Neural cell (in vitro differentiated cells): ENCODE data around the gene PTX4. TPM values are rescaled to one million over a fixed set of nuclear protein-coding genes. Genes with fewer than 3 reads are reported as not detected.
"Not testable (repeated sequence)": the region's sequence is repeated elsewhere in the genome, so short reads cannot be mapped to it uniquely, and the experiment has no call there.

ENCODE experiments used
- H2AFZ ChIP-seq: fragments of 200-600, 300-800 bp; sonication (generic), shearing (Covaris generic); 2 replicates; pipeline ENCODE4 v1.6.0; 2014; ENCODE audit warnings: low read depth, mild to moderate bottlenecking, antibody characterized with exemption, low read length, moderate library complexity
- H3F3A ChIP-seq: fragments of 200-600 bp; shearing (Covaris generic); 2 replicates; pipeline ENCODE4 v1.6.1; 2016; ENCODE audit warnings: mild to moderate bottlenecking, moderate library complexity, mixed read lengths, antibody characterized with exemption, low read length; ENCODE audit not compliant: insufficient read depth, poor library complexity, severe bottlenecking
- H3K27ac ChIP-seq: fragments of 200-600, 300-800 bp; sonication (generic), shearing (Covaris generic); 2 replicates; pipeline ENCODE4 v1.5.1; 2014; ENCODE audit warnings: mild to moderate bottlenecking, low read length, moderate library complexity
- H3K27me3 ChIP-seq: fragments of 300-800, 200-600 bp; sonication (generic), shearing (Covaris generic); 2 replicates; pipeline ENCODE4 v1.6.0; 2014; ENCODE audit warnings: mild to moderate bottlenecking, low read depth, low read length, moderate library complexity; ENCODE audit not compliant: insufficient read depth
- H3K36me3 ChIP-seq: fragments of 300-800, 200-600 bp; sonication (generic), shearing (Covaris generic); 2 replicates; pipeline ENCODE4 v1.5.1; 2014; ENCODE audit warnings: mild to moderate bottlenecking, antibody characterized with exemption, low read length, moderate library complexity; ENCODE audit not compliant: insufficient read depth
- H3K4me2 ChIP-seq: fragments of 300-800, 200-600 bp; sonication (generic), shearing (Covaris generic); 2 replicates; pipeline ENCODE4 v1.6.0; 2014; ENCODE audit warnings: mild to moderate bottlenecking, low read length
- H3K4me3 ChIP-seq: fragments of 300-800, 200-600 bp; sonication (generic), shearing (Covaris generic); 2 replicates; pipeline ENCODE4 v1.5.1; 2014; ENCODE audit warnings: mild to moderate bottlenecking, low read length, moderate library complexity
- H3K79me2 ChIP-seq: fragments of 200-600 bp; shearing (Covaris generic); replicated peaks from 2 replicates; pipeline ENCODE4 v1.6.0; 2014; ENCODE audit warnings: mild to moderate bottlenecking, low read length, moderate library complexity; ENCODE audit not compliant: insufficient read depth
- H3K9ac ChIP-seq: fragments of 300-800, 200-600 bp; sonication (generic), shearing (Covaris generic); 2 replicates; pipeline ENCODE4 v1.6.1; 2016; ENCODE audit warnings: mild to moderate bottlenecking, low read length, mixed read lengths
- H3K9me2 ChIP-seq: fragments of 200-600 bp; shearing (Covaris generic); 2 replicates; pipeline ENCODE4 v1.6.1; 2016; ENCODE audit warnings: mild to moderate bottlenecking, low read length, mixed read lengths; ENCODE audit not compliant: insufficient read depth
- H3K9me3 ChIP-seq: fragments of 200-600, 300-800 bp; sonication (generic), shearing (Covaris generic); 2 replicates; pipeline ENCODE4 v1.6.1; 2016; ENCODE audit warnings: mild to moderate bottlenecking, mixed run types, low read length, moderate library complexity, mixed read lengths
- H4K20me1 ChIP-seq: fragments of 200-600 bp; shearing (Covaris generic); 2 replicates; pipeline ENCODE4 v1.6.1; 2016; ENCODE audit warnings: mild to moderate bottlenecking, mixed run types; ENCODE audit not compliant: insufficient read depth
- CTCF ChIP-seq: fragments of 450-650 bp; IDR thresholded peaks from 2 replicates; pipeline ENCODE4 v1.5.1; 2014; ENCODE audit warnings: antibody characterized with exemption, mild to moderate bottlenecking, moderate library complexity; ENCODE audit not compliant: poor library complexity, severe bottlenecking
- EP300 ChIP-seq: fragments of 450-650 bp; conservative IDR thresholded peaks from 2 replicates; pipeline ENCODE4 v1.6.1; 2014; ENCODE audit warnings: antibody characterized with exemption, mild to moderate bottlenecking, moderate library complexity; ENCODE audit not compliant: poor library complexity, severe bottlenecking
- EZH2 ChIP-seq: fragments of 200-600, 300-800 bp; shearing (Covaris generic), sonication (generic); IDR thresholded peaks from 2 replicates; pipeline ENCODE4 v1.6.1; 2014; ENCODE audit warnings: antibody characterized with exemption, low read length, borderline replicate concordance, mild to moderate bottlenecking; ENCODE audit not compliant: insufficient read depth, poor library complexity, severe bottlenecking
- MXI1 ChIP-seq: fragments of 450-650 bp; conservative IDR thresholded peaks from 2 replicates; pipeline ENCODE4 v1.6.1; 2014; ENCODE audit warnings: antibody characterized with exemption, mild to moderate bottlenecking; ENCODE audit not compliant: poor library complexity, severe bottlenecking
- POLR2AphosphoS5 ChIP-seq: IDR thresholded peaks from 2 replicates; pipeline ENCODE4 v1.6.1; 2012
- RAD21 ChIP-seq: fragments of 450-650 bp; conservative IDR thresholded peaks from 2 replicates; pipeline ENCODE4 v1.6.1; 2014; ENCODE audit warnings: antibody characterized with exemption, mild to moderate bottlenecking, moderate library complexity
- REST ChIP-seq: IDR thresholded peaks from 2 replicates; pipeline ENCODE4 v1.6.1; 2012; ENCODE audit warnings: borderline replicate concordance
- SMC3 ChIP-seq: fragments of 450-650 bp; conservative IDR thresholded peaks from 2 replicates; pipeline ENCODE4 v1.6.1; 2014; ENCODE audit warnings: antibody characterized with exemption, mild to moderate bottlenecking, moderate library complexity; ENCODE audit not compliant: poor library complexity
- TAF1 ChIP-seq: IDR thresholded peaks from 2 replicates; pipeline ENCODE4 v1.6.1; 2012; ENCODE audit warnings: low read depth
- polyA plus RNA-seq: library from polyadenylated mRNA; depleted of rRNA; stranded (reverse); fragments of >200 nt; gene quantifications from 2 replicates; pipeline ENCODE4 v1.2.3, GENCODE V29; 2014

PTX4 gene
- polyA plus RNA-seq, 1 donor from 2014 or later = not detected

GRCh38 chr16:1470481-1471251 is 18.1 kb downstream of the PTX4 start:
- Histone ChIP-seq H3K4me3 (no peak overlapping the region), H3K9ac (no peak overlapping the region), H3K9me3 (no peaks in the 10 kb centered on the region), H3F3A (no peaks in the 10 kb centered on the region), H3K4me2 (no peak overlapping the region), H3K79me2 (peaks cover 17% of the 10 kb centered on the region), H3K36me3 (no peaks in the 10 kb centered on the region), H2AFZ (no peak overlapping the region), H3K9me2 (no peaks in the 10 kb centered on the region), H3K27ac (no peak overlapping the region), H4K20me1 (no peaks in the 10 kb centered on the region), H3K27me3 (no peaks in the 10 kb centered on the region)
- TF ChIP-seq REST = no peak
- TF ChIP-seq POLR2AphosphoS5 = no peak
- TF ChIP-seq EP300 = no peak
- no peak for TF ChIP-seq MXI1
- TF ChIP-seq CTCF = no peak
- no peak for TF ChIP-seq RAD21
- TF ChIP-seq TAF1 = no peak
- no peak for TF ChIP-seq EZH2
- TF ChIP-seq SMC3 = no peak

GRCh38 chr16:1469693-1470201 is 19.0 kb downstream of the PTX4 start:
- Histone ChIP-seq H3K27ac (no peak overlapping the region), H3K36me3 (no peaks in the 10 kb centered on the region), H3F3A (no peaks in the 10 kb centered on the region), H4K20me1 (no peaks in the 10 kb centered on the region), H3K9ac (no peak overlapping the region), H2AFZ (no peak overlapping the region), H3K27me3 (no peaks in the 10 kb centered on the region), H3K9me2 (no peaks in the 10 kb centered on the region), H3K9me3 (no peaks in the 10 kb centered on the region), H3K79me2 (peaks cover 17% of the 10 kb centered on the region), H3K4me2 (no peak overlapping the region), H3K4me3 (no peak overlapping the region)
- TF ChIP-seq RAD21 (no peak), CTCF (no peak), EZH2 (no peak)

GRCh38 chr16:1469141-1469540 is 19.6 kb downstream of the PTX4 start:
- not testable (repeated sequence) for H3K9me3 ChIP-seq, H3K4me2 ChIP-seq, H3F3A ChIP-seq, H3K27ac ChIP-seq, H3K9me2 ChIP-seq, H3K4me3 ChIP-seq, H4K20me1 ChIP-seq, H2AFZ ChIP-seq, H3K36me3 ChIP-seq, H3K27me3 ChIP-seq, H3K9ac ChIP-seq
- peaks cover 14% of the 10 kb centered on the region for H3K79me2 ChIP-seq
